Vagina (tissue), 2 donors: ENCODE data around the gene DIP2A. TPM values are rescaled to one million over a fixed set of nuclear protein-coding genes. Genes with fewer than 3 reads are reported as not detected.
A peak's percentile ranks its signal among the peaks of the same experiment; 100 is the strongest.

Experiments
- DNase-seq, 2 donors: peaks; one replicate each; pipeline ENCODE4 v3.0.0-alpha.2; 2017; ENCODE audit errors: extremely low spot score in 2 of 2
- H3K27ac ChIP-seq: fragments of 200-600 bp; sonication (generic); one replicate; pipeline ENCODE4 v1.5.1; 2019
- H3K27me3 ChIP-seq: fragments of 200-600 bp; sonication (generic); one replicate; pipeline ENCODE4 v1.5.1; 2019
- H3K36me3 ChIP-seq, 2 donors: fragments of 200-600 bp; sonication (generic); one replicate each; pipeline ENCODE4 v1.5.1; 2017 to 2019
- H3K4me1 ChIP-seq: fragments of 200-600 bp; sonication (generic); one replicate; pipeline ENCODE4 v1.5.1; 2019
- H3K4me3 ChIP-seq, 2 donors: fragments of 200-600 bp; sonication (generic); 1 replicate in 1 of 2; 2 replicates in 1 of 2; pipeline ENCODE4 v1.5.1; 2016 to 2019
- H3K9me3 ChIP-seq: fragments of 200-600 bp; sonication (generic); one replicate; pipeline ENCODE4 v1.5.1; 2019
- POLR2A ChIP-seq, 2 donors: fragments of 450-650 bp; IDR thresholded peaks; one replicate each; pipeline ENCODE4 v1.6.1; 2017; ENCODE audit warnings: antibody characterized with exemption in 2 of 2, mild to moderate bottlenecking in 2 of 2, moderate library complexity in 2 of 2
- POLR2AphosphoS5 ChIP-seq, 2 donors: sonication (generic); formaldehyde crosslinking; IDR thresholded peaks; one replicate each; pipeline ENCODE4 v1.9.0; 2017; ENCODE audit warnings: antibody characterized with exemption in 2 of 2, mild to moderate bottlenecking in 2 of 2, low read depth in 1 of 2; ENCODE audit not compliant: insufficient read depth in 1 of 2
- intact Hi-C: fragments of 100-400 bp; cut with DNase I; formaldehyde crosslinking; loops from one replicate; pipeline ENCODE4 v1.15.1; 2023
- total RNA-seq: library from RNA; depleted of rRNA; stranded (reverse); fragments of >200 nt; gene quantifications from one replicate; pipeline ENCODE4 v1.2.3, GENCODE V29; 2016
- TF ChIP-seq, protein P1 (sequence below), 3 experiments: fragments of 450-650 bp in 2 of 3; fragments of 200-600 bp in 1 of 3; sonication (generic) in 1 of 3; IDR thresholded peaks; one replicate each; pipeline ENCODE4 v1.5.1; 2017 to 2019; ENCODE audit warnings: antibody characterized with exemption in 3 of 3, mild to moderate bottlenecking in 2 of 3, moderate library complexity in 2 of 3

The DIP2A gene
- total RNA-seq, 1 donor from 2014 or later = 46.2 TPM

DNA sequence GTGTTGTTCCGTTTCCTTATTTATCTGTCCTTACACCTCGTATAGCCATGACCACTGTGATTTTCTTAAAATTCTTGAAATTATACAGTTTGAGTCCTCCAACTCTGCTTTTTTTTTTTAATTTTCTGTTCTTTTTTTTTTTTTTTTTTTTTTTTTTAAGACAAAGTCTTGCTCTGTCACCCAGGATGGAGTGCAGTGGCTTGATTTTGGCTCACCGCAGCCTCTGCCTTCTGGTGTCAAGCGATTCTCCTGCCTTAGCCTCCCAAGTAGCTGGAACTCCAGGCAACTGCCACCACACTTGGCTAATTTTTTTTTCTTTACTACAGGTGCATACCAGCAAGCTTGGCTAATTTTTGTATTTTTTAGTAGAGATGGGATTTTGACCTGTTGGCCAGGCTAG, 48.9 kb downstream of the DIP2A start:
- Histone ChIP-seq H3K36me3 (peaks cover 0 to 38% of the 10 kb centered on the region in 2 donors), H3K27me3 (no peaks in the 10 kb centered on the region)

DNA sequence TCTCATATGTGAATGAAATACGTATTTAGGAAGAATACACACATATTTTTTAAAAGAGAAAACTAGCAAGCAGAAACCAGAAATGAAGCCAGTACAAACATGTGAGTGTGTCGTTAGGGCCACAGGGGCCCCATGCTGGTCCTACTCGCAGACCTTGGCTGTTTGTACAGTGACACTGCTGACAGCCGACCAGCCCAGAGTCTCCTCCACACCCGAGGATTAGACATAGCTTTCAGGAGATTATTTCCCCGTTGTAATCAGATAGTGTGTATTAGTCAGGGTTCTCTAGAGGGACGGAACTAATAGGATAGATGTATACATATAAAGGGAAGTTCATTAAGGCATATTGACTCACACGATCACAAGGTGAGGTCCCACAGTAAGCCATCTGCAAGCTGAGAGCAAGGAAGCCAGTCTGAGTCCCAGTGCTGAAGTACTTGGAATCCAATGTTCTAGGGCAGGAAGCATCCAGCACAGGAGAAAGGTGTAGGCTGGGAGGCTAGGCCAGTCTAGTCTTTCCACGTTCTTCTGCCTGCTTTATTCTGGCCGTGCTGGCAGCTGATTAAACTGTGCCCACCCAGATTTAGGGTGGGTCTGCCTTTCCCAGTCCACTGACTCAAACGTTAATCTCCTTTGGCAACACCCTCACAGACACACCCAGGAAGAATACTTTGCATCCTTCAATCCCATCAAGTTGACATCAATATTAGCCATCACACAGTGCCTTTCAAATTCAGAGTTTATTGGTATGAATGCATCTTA, 51.2 kb downstream of the DIP2A start:
- Histone ChIP-seq H3K27ac (no peak overlapping the region), H3K36me3 (peaks cover 0 to 30% of the 10 kb centered on the region in 2 donors), H3K4me3 (no peak overlapping the region), H3K9me3 (no peaks in the 10 kb centered on the region), H3K4me1 (peaks cover 2% of the 10 kb centered on the region), H3K27me3 (no peaks in the 10 kb centered on the region)
- no peak for DNase-seq
- intact Hi-C loops = no loop called here
- TF ChIP-seq POLR2A (IDR thresholded peaks at IDR 0.05) (no peak), POLR2AphosphoS5 (IDR thresholded peaks at IDR 0.05; ENCODE audit: insufficient read depth in 1 of 2, low read depth in 1 of 2) (no peak)
- TF ChIP-seq, protein P1, sequence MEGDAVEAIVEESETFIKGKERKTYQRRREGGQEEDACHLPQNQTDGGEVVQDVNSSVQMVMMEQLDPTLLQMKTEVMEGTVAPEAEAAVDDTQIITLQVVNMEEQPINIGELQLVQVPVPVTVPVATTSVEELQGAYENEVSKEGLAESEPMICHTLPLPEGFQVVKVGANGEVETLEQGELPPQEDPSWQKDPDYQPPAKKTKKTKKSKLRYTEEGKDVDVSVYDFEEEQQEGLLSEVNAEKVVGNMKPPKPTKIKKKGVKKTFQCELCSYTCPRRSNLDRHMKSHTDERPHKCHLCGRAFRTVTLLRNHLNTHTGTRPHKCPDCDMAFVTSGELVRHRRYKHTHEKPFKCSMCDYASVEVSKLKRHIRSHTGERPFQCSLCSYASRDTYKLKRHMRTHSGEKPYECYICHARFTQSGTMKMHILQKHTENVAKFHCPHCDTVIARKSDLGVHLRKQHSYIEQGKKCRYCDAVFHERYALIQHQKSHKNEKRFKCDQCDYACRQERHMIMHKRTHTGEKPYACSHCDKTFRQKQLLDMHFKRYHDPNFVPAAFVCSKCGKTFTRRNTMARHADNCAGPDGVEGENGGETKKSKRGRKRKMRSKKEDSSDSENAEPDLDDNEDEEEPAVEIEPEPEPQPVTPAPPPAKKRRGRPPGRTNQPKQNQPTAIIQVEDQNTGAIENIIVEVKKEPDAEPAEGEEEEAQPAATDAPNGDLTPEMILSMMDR (IDR thresholded peaks at IDR 0.05) = no peak

More for the DNA sequence above, 48.9 kb downstream of the DIP2A start:
- TF ChIP-seq, protein P1 (IDR thresholded peaks at IDR 0.05) = no peak
- no peak for TF ChIP-seq POLR2A (IDR thresholded peaks at IDR 0.05)
- TF ChIP-seq POLR2AphosphoS5 (IDR thresholded peaks at IDR 0.05; ENCODE audit: insufficient read depth in 1 of 2, low read depth in 1 of 2) = no peak
- H3K27ac ChIP-seq = no peak overlapping the region
- H3K9me3 ChIP-seq = no peaks in the 10 kb centered on the region
- H3K4me3 ChIP-seq = no peak overlapping the region
- DNase-seq = no peak
- no peaks in the 10 kb centered on the region for H3K4me1 ChIP-seq
- intact Hi-C loops = no loop called here

DNA sequence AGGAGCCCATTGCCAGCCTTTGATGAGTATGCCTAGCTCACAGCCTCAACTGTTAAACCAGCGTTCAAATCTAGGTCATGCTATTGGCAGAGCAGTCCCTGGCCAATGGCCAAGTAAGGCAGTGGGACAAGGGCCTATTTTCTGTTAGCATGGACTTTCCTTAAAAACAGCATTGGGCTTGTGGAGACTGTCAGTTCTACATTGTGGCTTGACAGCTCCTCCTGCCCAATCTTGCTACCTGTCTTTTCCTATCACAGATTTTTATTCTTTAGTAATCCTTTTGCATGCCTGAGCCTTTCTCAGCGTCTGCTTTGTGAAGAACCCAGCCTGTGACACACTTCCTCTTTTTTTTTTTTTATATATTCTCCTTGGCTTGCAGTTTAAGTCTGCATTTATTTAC, 56.4 kb downstream of the DIP2A start:
- H3K4me1 ChIP-seq = peaks cover 8% of the 10 kb centered on the region
- TF ChIP-seq POLR2AphosphoS5 (IDR thresholded peaks at IDR 0.05; ENCODE audit: insufficient read depth in 1 of 2, low read depth in 1 of 2) = peak in 1 of 2 donors; percentile 25
- no peak for TF ChIP-seq POLR2A (IDR thresholded peaks at IDR 0.05)
- TF ChIP-seq, protein P1 (IDR thresholded peaks at IDR 0.05) = no peak
- H3K9me3 ChIP-seq = no peaks in the 10 kb centered on the region
- intact Hi-C loops = no loop called here
- H3K4me3 ChIP-seq = no peak overlapping the region
- no peaks in the 10 kb centered on the region for H3K27me3 ChIP-seq
- H3K36me3 ChIP-seq = peaks cover 0 to 24% of the 10 kb centered on the region in 2 donors
- H3K27ac ChIP-seq = no peak overlapping the region
- no peak for DNase-seq

DNA sequence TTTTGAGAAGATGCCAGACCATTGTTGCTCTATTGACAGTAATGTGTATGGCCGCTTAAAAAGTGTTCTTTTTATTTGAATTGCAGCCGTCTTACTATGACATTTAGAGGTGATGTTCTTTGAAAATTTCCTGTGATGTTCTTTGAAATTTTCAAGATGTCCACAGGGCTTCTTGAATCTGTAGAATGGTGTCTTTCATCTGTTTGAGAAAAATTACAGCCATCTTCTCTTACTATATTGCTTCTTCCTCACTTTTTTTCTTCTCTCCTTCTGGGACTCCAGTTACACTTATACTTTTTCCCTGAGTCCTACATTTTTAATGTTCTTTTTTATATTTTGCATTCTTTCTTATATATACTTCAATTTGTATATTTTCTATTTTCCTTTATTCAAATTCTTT, 57.4 kb downstream of the DIP2A start:
- DNase-seq = no peak
- TF ChIP-seq POLR2AphosphoS5 (IDR thresholded peaks at IDR 0.05; ENCODE audit: insufficient read depth in 1 of 2, low read depth in 1 of 2) (no peak), POLR2A (IDR thresholded peaks at IDR 0.05) (no peak)
- TF ChIP-seq, protein P1 (IDR thresholded peaks at IDR 0.05) = no peak
- intact Hi-C loops = no loop called here
- Histone ChIP-seq H3K27me3 (no peaks in the 10 kb centered on the region), H3K4me1 (peaks cover 8% of the 10 kb centered on the region), H3K9me3 (no peaks in the 10 kb centered on the region), H3K36me3 (peaks cover 0 to 24% of the 10 kb centered on the region in 2 donors), H3K27ac (no peak overlapping the region), H3K4me3 (no peak overlapping the region)

DNA sequence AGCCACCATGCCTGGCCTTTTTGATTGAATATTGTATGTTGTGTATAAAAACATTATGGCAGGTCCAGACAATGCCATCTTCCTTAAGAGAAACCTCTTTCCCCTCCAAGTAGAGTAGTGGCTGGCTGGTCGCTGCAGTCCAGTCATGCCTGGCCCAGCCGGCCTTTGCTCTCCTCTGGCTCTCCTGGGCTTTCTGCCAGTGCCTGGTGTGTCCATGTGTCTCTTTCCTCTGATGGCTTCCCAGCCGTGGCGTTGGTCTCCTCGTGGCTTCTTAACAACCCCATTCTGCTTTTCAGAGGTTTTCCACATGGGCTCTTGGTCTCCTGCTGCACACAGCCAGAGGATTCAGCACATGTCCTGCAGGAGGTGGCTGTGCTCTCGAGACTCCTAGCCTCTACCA, 58.7 kb downstream of the DIP2A start:
- Histone ChIP-seq H3K36me3 (peaks cover 0 to 15% of the 10 kb centered on the region in 2 donors), H3K4me1 (peaks cover 8% of the 10 kb centered on the region)
- DNase-seq = no peak

More for the DNA sequence above, 58.7 kb downstream of the DIP2A start:
- Histone ChIP-seq H3K27ac (no peak overlapping the region), H3K27me3 (no peaks in the 10 kb centered on the region), H3K4me3 (no peak overlapping the region), H3K9me3 (no peaks in the 10 kb centered on the region)
- TF ChIP-seq, protein P1 (IDR thresholded peaks at IDR 0.05) = no peak
- TF ChIP-seq POLR2A (IDR thresholded peaks at IDR 0.05) (no peak), POLR2AphosphoS5 (IDR thresholded peaks at IDR 0.05; ENCODE audit: insufficient read depth in 1 of 2, low read depth in 1 of 2) (no peak)
- intact Hi-C loops = no loop called here
